GM12878 (cell line): Measurements from ENCODE around the gene PLD5.

Source experiments
- LARP7 ChIP-seq: fragments of 450-650 bp; IDR thresholded peaks from 2 replicates; pipeline ENCODE4 v1.6.1; 2017; ENCODE audit warnings: mild to moderate bottlenecking
- POLR2A ChIP-seq: IDR thresholded peaks from 2 replicates; pipeline ENCODE4 v1.6.1; 2011; ENCODE audit warnings: low read depth, mild to moderate bottlenecking, low read length
- TARDBP ChIP-seq: IDR thresholded peaks from 2 replicates; pipeline ENCODE4 v1.6.1; 2016; ENCODE audit warnings: borderline replicate concordance
- TF ChIP-seq, protein P1 (sequence below), 3 experiments: IDR thresholded peaks in 2 of 3; conservative IDR thresholded peaks in 1 of 3; 2 replicates each; pipeline ENCODE4 v1.5.1; 2011; ENCODE audit warnings: low read depth in 3 of 3, low read length in 3 of 3, mild to moderate bottlenecking in 3 of 3, control low read depth in 2 of 3, moderate library complexity in 2 of 3, inconsistent platforms in 1 of 3, mixed read lengths in 1 of 3; ENCODE audit not compliant: control insufficient read depth in 2 of 3, insufficient read depth in 1 of 3; ENCODE audit errors: extremely low read depth in 1 of 3
- TF ChIP-seq, protein P2 (sequence below): IDR thresholded peaks from 2 replicates; pipeline ENCODE4 v1.6.1; 2012; ENCODE audit warnings: low read length, inconsistent platforms

- TF ChIP-seq POLR2A = no peak
- TF ChIP-seq, protein P1, sequence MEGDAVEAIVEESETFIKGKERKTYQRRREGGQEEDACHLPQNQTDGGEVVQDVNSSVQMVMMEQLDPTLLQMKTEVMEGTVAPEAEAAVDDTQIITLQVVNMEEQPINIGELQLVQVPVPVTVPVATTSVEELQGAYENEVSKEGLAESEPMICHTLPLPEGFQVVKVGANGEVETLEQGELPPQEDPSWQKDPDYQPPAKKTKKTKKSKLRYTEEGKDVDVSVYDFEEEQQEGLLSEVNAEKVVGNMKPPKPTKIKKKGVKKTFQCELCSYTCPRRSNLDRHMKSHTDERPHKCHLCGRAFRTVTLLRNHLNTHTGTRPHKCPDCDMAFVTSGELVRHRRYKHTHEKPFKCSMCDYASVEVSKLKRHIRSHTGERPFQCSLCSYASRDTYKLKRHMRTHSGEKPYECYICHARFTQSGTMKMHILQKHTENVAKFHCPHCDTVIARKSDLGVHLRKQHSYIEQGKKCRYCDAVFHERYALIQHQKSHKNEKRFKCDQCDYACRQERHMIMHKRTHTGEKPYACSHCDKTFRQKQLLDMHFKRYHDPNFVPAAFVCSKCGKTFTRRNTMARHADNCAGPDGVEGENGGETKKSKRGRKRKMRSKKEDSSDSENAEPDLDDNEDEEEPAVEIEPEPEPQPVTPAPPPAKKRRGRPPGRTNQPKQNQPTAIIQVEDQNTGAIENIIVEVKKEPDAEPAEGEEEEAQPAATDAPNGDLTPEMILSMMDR (IDR thresholded peaks at IDR 0.05 in 2 of 3, conservative IDR thresholded peaks at IDR 0.05 in 1 of 3; ENCODE audit: control insufficient read depth in 2 of 3, extremely low read depth in 1 of 3, insufficient read depth in 1 of 3, low read depth in 3 of 3, low read length in 3 of 3) = no peak
- no peak for TF ChIP-seq LARP7
- TF ChIP-seq, protein P2, sequence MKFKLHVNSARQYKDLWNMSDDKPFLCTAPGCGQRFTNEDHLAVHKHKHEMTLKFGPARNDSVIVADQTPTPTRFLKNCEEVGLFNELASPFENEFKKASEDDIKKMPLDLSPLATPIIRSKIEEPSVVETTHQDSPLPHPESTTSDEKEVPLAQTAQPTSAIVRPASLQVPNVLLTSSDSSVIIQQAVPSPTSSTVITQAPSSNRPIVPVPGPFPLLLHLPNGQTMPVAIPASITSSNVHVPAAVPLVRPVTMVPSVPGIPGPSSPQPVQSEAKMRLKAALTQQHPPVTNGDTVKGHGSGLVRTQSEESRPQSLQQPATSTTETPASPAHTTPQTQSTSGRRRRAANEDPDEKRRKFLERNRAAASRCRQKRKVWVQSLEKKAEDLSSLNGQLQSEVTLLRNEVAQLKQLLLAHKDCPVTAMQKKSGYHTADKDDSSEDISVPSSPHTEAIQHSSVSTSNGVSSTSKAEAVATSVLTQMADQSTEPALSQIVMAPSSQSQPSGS = no peak
- no peak for TF ChIP-seq TARDBP
Measured at GRCh38 chr1:242211254-242212022, 313.1 kb downstream of the PLD5 start.
